ENCODE measurements around the gene HAP1. TPM values are rescaled to one million over a fixed set of nuclear protein-coding genes. Genes with fewer than 3 reads are reported as not detected.

HAP1 gene, protein sequence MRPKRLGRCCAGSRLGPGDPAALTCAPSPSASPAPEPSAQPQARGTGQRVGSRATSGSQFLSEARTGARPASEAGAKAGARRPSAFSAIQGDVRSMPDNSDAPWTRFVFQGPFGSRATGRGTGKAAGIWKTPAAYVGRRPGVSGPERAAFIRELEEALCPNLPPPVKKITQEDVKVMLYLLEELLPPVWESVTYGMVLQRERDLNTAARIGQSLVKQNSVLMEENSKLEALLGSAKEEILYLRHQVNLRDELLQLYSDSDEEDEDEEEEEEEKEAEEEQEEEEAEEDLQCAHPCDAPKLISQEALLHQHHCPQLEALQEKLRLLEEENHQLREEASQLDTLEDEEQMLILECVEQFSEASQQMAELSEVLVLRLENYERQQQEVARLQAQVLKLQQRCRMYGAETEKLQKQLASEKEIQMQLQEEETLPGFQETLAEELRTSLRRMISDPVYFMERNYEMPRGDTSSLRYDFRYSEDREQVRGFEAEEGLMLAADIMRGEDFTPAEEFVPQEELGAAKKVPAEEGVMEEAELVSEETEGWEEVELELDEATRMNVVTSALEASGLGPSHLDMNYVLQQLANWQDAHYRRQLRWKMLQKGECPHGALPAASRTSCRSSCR
- polyA plus RNA-seq (2011; rRNA removed) = 0.04 and 0.07 TPM in 2 replicates
- 0.04 TPM in 1 of 2 replicates, not detected in the other for polyA minus RNA-seq (2011; rRNA and poly(A)+ RNA removed)

GRCh38 chr17:41734139-41734948 is at the start of gene HAP1:
TSS of gene HAP1 (minus strand) at chr17:41734643. CDS start at chr17:41734634, 9 bp downstream.
- ChIA-PET CTCF (interaction anchor here (4.9 kb wide), 1 partner anchor 67 kb away, joined by 81 read pairs; no protein-coding TSS in a partner anchor), POLR2A (interaction anchor here (1.0 to 1.6 kb wide), 3 partner anchors 43 to 130 kb away, joined by 3 to 6 read pairs (median 3); partner anchors contain the start of gene KLHL11)

GRCh38 chr17:41782142-41782541 is 47.7 kb upstream of the HAP1 start:
- no peaks in the 10 kb centered on the region for H3K27me3 ChIP-seq (ENCODE audit: control insufficient read depth, insufficient read depth, low read length)
- no peak overlapping the region for H3K27ac ChIP-seq (ENCODE audit: low read depth, low read length)
- CTCF ChIA-PET = interaction anchor here (2.8 kb wide), 1 partner anchor 19 kb away, joined by 13 read pairs; no protein-coding TSS in a partner anchor
- POLR2A ChIA-PET = no interaction called here
- no peak for DNase-seq (ENCODE audit: low read depth, low spot score)
- H3K9me3 ChIP-seq (ENCODE audit: control insufficient read depth, insufficient read depth, low read length) = no peaks in the 10 kb centered on the region; the same call in 1 of the 2 replicates
- no peak overlapping the region for H3K4me3 ChIP-seq (ENCODE audit: low read depth, low read length)
- TF ChIP-seq, protein P1, sequence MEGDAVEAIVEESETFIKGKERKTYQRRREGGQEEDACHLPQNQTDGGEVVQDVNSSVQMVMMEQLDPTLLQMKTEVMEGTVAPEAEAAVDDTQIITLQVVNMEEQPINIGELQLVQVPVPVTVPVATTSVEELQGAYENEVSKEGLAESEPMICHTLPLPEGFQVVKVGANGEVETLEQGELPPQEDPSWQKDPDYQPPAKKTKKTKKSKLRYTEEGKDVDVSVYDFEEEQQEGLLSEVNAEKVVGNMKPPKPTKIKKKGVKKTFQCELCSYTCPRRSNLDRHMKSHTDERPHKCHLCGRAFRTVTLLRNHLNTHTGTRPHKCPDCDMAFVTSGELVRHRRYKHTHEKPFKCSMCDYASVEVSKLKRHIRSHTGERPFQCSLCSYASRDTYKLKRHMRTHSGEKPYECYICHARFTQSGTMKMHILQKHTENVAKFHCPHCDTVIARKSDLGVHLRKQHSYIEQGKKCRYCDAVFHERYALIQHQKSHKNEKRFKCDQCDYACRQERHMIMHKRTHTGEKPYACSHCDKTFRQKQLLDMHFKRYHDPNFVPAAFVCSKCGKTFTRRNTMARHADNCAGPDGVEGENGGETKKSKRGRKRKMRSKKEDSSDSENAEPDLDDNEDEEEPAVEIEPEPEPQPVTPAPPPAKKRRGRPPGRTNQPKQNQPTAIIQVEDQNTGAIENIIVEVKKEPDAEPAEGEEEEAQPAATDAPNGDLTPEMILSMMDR (IDR thresholded peaks at IDR 0.05; ENCODE audit: low read depth, low read length) = no peak

More at GRCh38 chr17:41734139-41734948, at the start of gene HAP1:
- no peaks in the 10 kb centered on the region; the same call in 1 of the 2 replicates for H3K9me3 ChIP-seq (ENCODE audit: control insufficient read depth, insufficient read depth, low read length)
- TF ChIP-seq, protein P1 (IDR thresholded peaks at IDR 0.05; ENCODE audit: low read depth, low read length) = no peak
- H3K4me3 ChIP-seq (ENCODE audit: low read depth, low read length) = peak within 1 kb of the TSS; percentile 48
- peaks cover 72% of the 10 kb centered on the region for H3K27me3 ChIP-seq (ENCODE audit: control insufficient read depth, insufficient read depth, low read length)
- DNase-seq (ENCODE audit: low read depth, low spot score) = no peak
- H3K27ac ChIP-seq (ENCODE audit: low read depth, low read length) = no peak within 1 kb of the TSS

DNA sequence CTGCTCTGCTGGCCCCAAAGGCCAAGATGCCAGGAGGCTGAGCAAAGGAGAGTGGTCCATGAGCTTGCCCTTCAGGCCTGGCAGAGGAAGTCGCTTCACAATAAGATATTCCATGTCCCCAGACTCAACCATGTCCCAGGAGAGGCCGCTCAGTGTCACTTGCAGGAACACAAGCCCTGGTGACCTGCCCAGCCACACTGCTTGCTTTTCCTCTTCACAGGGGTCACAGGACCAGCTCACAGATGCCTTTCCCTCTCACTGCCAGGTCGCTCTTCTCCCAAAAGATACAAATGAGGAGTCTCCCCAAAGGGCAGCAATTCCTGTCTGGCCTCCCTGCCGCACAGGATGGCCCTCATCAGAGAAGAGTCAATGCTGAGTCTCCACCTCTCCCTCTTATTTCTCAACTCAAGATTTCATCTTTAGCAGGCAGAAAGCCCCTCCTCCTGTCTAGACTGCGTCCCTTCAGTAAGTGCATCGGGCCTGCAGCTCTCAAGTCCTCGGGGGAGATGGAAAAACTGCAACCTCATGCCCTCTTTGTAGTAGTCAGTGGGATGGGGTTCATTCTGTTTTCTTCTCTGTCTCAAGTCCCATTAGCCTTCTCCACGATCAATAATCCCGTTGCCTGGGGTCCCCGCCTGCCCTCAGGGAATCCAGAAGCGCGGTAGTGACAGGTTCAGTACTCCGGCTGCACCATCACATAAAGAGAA is 47.1 kb upstream of the HAP1 start:
- Histone ChIP-seq H3K9me3 (ENCODE audit: control insufficient read depth, insufficient read depth, low read length) (no peaks in the 10 kb centered on the region; the same call in 1 of the 2 replicates), H3K4me3 (ENCODE audit: low read depth, low read length) (no peak overlapping the region), H3K27me3 (ENCODE audit: control insufficient read depth, insufficient read depth, low read length) (no peaks in the 10 kb centered on the region), H3K27ac (ENCODE audit: low read depth, low read length) (no peak overlapping the region)
- ChIA-PET POLR2A (no interaction called here), CTCF (interaction anchor here (2.8 kb wide), 1 partner anchor 20 kb away, joined by 13 read pairs; no protein-coding TSS in a partner anchor)
- DNase-seq (ENCODE audit: low read depth, low spot score) = no peak
- TF ChIP-seq, protein P1 (IDR thresholded peaks at IDR 0.05; ENCODE audit: low read depth, low read length) = no peak

DNA sequence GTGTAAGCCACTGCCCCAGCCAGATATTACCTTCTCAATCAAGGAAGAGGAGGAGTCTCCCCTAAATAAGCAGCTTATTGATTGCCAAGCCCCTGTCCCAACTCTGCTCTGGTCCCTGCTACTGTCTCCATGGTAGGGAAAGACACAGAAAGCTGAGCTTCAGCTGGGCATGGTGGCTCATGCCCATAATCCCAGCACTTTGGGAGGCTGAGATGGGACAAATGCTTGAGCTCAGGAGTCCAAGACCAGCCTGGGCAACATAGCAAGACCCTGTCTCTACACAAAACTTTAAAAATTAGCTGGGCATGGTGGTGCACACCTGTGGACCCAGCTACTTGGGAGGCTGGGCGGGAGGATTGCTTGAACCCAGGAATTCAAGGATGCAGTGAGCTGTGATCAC is 45.5 kb upstream of the HAP1 start:
- TF ChIP-seq, protein P1 (IDR thresholded peaks at IDR 0.05; ENCODE audit: low read depth, low read length) = no peak
- H3K27me3 ChIP-seq (ENCODE audit: control insufficient read depth, insufficient read depth, low read length) = no peaks in the 10 kb centered on the region
- POLR2A ChIA-PET = interaction anchor here (1.1 kb wide), 1 partner anchor 92 kb away, joined by 5 read pairs; the partner anchor contains the start of gene EIF1
- H3K27ac ChIP-seq (ENCODE audit: low read depth, low read length) = no peak overlapping the region
- no peak overlapping the region for H3K4me3 ChIP-seq (ENCODE audit: low read depth, low read length)
- H3K9me3 ChIP-seq (ENCODE audit: control insufficient read depth, insufficient read depth, low read length) = no peaks in the 10 kb centered on the region
- no peak for DNase-seq (ENCODE audit: low read depth, low spot score)
- CTCF ChIA-PET = interaction anchor here (0.6 to 2.8 kb wide), 4 partner anchors 9 to 42 kb away, joined by 3 to 13 read pairs (median 3); no protein-coding TSS in a partner anchor
